A549 (cell line): ENCODE results near the gene USP32. TPM values are rescaled to one million over a fixed set of nuclear protein-coding genes. Genes with fewer than 3 reads are reported as not detected.
A peak's percentile ranks its signal among the peaks of the same experiment; 100 is the strongest.

Source experiments
- ATAC-seq, 2 experiments: fragments of 200-7000 bp in 1 of 2; fragments of >200 bp in 1 of 2; cut with Nextera tagmentation in 1 of 2; cut with Tn5 transposase in 1 of 2; 3 replicates each; pipeline versions ENCODE4 v1.8.0 to v1.9.1; 2018 to 2020; ENCODE audit warnings: mild to moderate bottlenecking in 1 of 2, moderate library complexity in 1 of 2
- CTCF ChIA-PET: fragments of 300-600 bp; sonication (Branson Sonifier 250); formaldehyde crosslinking; extraction: SDS; loops from one replicate; lab custom pipeline; 2021; ENCODE audit warnings: antibody characterized with exemption, inconsistent platforms; lab: Yijun Ruan, JAX
- POLR2A ChIA-PET: fragments of 350-600 bp; formaldehyde crosslinking; extraction: SDS; loops from one replicate; lab custom pipeline; 2021; ENCODE audit warnings: antibody characterized with exemption, inconsistent platforms; lab: Yijun Ruan, JAX
- DNase-seq, 2 experiments: peaks; one replicate each; pipeline versions ENCODE4 v3.0.0 to v3.0.0-alpha.2; 2011 to 2016; ENCODE audit warnings: low read depth in 1 of 2, low spot score in 1 of 2
- FAIRE-seq: peaks from 2 replicates; lab custom pipeline; 2011; peaks lifted over from hg19 to GRCh38; lab: Jason Lieb, UNC
- H3K27ac ChIP-seq, 2 experiments: fragments of >200 bp; sonication (Bioruptor Twin); formaldehyde crosslinking; 3 replicates each; pipeline ENCODE4 v1.5.1; 2016 to 2017
- H3K4me1 ChIP-seq: fragments of >200 bp; sonication (Bioruptor Twin); formaldehyde crosslinking; 3 replicates; pipeline ENCODE4 v1.6.1; 2016
- H3K4me2 ChIP-seq: fragments of >200 bp; sonication (Bioruptor Twin); formaldehyde crosslinking; 3 replicates; pipeline ENCODE4 v1.6.1; 2016
- H3K4me3 ChIP-seq: fragments of >200 bp; sonication (Bioruptor Twin); formaldehyde crosslinking; 3 replicates; pipeline ENCODE4 v1.5.1; 2016
- H3K9me3 ChIP-seq: fragments of >200 bp; sonication (Bioruptor Twin); formaldehyde crosslinking; 3 replicates; pipeline ENCODE4 v1.6.1; 2016
- CBX2 ChIP-seq: fragments of 200-600 bp; sonication (generic); IDR thresholded peaks from 2 replicates; pipeline ENCODE4 v1.6.1; 2016; ENCODE audit warnings: low read depth, mild to moderate bottlenecking, borderline replicate concordance
- CHD2 ChIP-seq: fragments of 150-350 bp; IDR thresholded peaks from 2 replicates; pipeline ENCODE4 v1.6.1; 2014; ENCODE audit warnings: low read length; ENCODE audit not compliant: partially characterized antibody
- CHD4 ChIP-seq: fragments of 200-600 bp; sonication (generic); IDR thresholded peaks from 2 replicates; pipeline ENCODE4 v1.6.1; 2016; ENCODE audit warnings: antibody characterized with exemption, mild to moderate bottlenecking, borderline replicate concordance
- CTCF ChIP-seq: fragments of >200 bp; sonication (Bioruptor Twin); formaldehyde crosslinking; IDR thresholded peaks from 3 replicates; pipeline ENCODE4 v1.5.1; 2016
- E2F6 ChIP-seq: IDR thresholded peaks from 2 replicates; pipeline ENCODE4 v1.6.1; 2012; ENCODE audit warnings: low read depth, borderline replicate concordance
- EHF ChIP-seq: fragments of 250-450 bp; sonication (Bioruptor Pico); IDR thresholded peaks from 2 replicates; pipeline ENCODE4 v1.5.0; 2020; ENCODE audit warnings: mild to moderate bottlenecking
- EP300 ChIP-seq, 2 experiments: fragments of >200 bp; sonication (Bioruptor Twin); formaldehyde crosslinking; IDR thresholded peaks; 2 replicates in 1 of 2; 3 replicates in 1 of 2; pipeline ENCODE4 v1.6.1; 2016 to 2017
- HOXB13 ChIP-seq: fragments of 250-450 bp; sonication (Bioruptor Pico); IDR thresholded peaks from 2 replicates; pipeline ENCODE4 v1.5.0; 2020; ENCODE audit warnings: low read depth, mild to moderate bottlenecking, moderate library complexity
- JUNB ChIP-seq: fragments of >200 bp; sonication (Bioruptor Twin); formaldehyde crosslinking; IDR thresholded peaks from 2 replicates; pipeline ENCODE4 v1.6.1; 2016
- RFX5 ChIP-seq: fragments of 450-650 bp; IDR thresholded peaks from 2 replicates; pipeline ENCODE4 v1.7.1; 2014; ENCODE audit warnings: antibody characterized with exemption, mild to moderate bottlenecking, moderate library complexity
- SMC3 ChIP-seq: fragments of >200 bp; sonication (Bioruptor Twin); formaldehyde crosslinking; IDR thresholded peaks from 3 replicates; pipeline ENCODE4 v1.6.1; 2018; ENCODE audit warnings: inconsistent platforms
- SREBF2 ChIP-seq: fragments of 450-650 bp; IDR thresholded peaks from 2 replicates; pipeline ENCODE4 v1.6.1; 2014; ENCODE audit warnings: mild to moderate bottlenecking, moderate library complexity
- TFCP2L1 ChIP-seq: fragments of 250-450 bp; sonication (Bioruptor Pico); IDR thresholded peaks from 2 replicates; pipeline ENCODE4 v1.5.0; 2021; ENCODE audit warnings: mild to moderate bottlenecking
- USF2 ChIP-seq: fragments of 450-650 bp; IDR thresholded peaks from 2 replicates; pipeline ENCODE4 v1.6.1; 2014; ENCODE audit warnings: antibody characterized with exemption
- ZSCAN20 ChIP-seq: fragments of 250-450 bp; sonication (Bioruptor Pico); IDR thresholded peaks from 2 replicates; pipeline ENCODE4 v1.8.0; 2022; ENCODE audit warnings: mild to moderate bottlenecking, moderate library complexity
- WGBS: methylation state at CpG from one replicate; pipeline ENCODE4 v1.1.6; 2017; ENCODE audit errors: missing lambda C conversion rate; 5-methylcytosine and 5-hydroxymethylcytosine counted together
- polyA plus RNA-seq, 4 experiments: library from polyadenylated mRNA; depleted of rRNA in 3 of 4; stranded (reverse); fragments of >200 nt; fragmentation: RNase III in 1 of 4; extraction: RNeasy Plus Mini Kit Qiagen cat#74134 plus additional on column Dnase treatment in 1 of 4; gene quantifications; 2 replicates in 3 of 4; 3 replicates in 1 of 4; pipeline ENCODE4 v1.2.3, GENCODE V29; 2011 to 2017
- TF ChIP-seq, protein P1 (sequence below): fragments of >200 bp; sonication (Bioruptor Twin); formaldehyde crosslinking; IDR thresholded peaks from 3 replicates; pipeline ENCODE4 v1.6.1; 2016
- TF ChIP-seq, protein P2 (sequence below): IDR thresholded peaks from 2 replicates; pipeline ENCODE4 v1.6.1; 2012

Gene USP32
- polyA plus RNA-seq, 2 of the 4 experiments (the other 2 are of a cell fraction): 35.4 to 52.2 TPM

- TF ChIP-seq CBX2: no peak
Observed at GRCh38 chr17:60256174-60256573, 135.8 kb downstream of the USP32 start (continued).

DNA sequence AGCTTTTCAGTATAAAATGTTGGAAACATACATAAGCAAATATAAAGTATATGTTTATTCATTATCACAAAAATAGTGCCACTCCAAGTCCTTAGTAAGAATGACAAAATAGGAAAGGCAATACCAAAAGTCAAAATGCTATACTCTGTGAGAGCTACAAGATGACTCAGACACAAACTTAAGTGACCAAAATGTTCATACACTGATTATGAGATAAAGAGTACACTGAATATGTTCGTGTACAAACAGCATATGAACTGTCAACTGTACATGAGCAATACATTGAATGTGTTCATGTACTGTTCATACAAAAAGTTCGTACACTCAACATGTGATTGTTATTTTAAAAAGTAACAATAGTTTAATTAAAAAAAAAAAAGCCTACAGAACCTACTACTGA is 138.9 kb downstream of the USP32 start:
- H3K4me1 ChIP-seq: peaks cover 4% of the 10 kb centered on the region; the same call in 1 of the 3 replicates
- WGBS: 85% methylated on average over 2 of the region's 2 CpGs
- H3K4me3 ChIP-seq: no peak overlapping the region
- ATAC-seq: no peak
- H3K4me2 ChIP-seq: no peak overlapping the region
- no peak overlapping the region for H3K27ac ChIP-seq
- TF ChIP-seq JUNB (no peak), CHD4 (no peak), RFX5 (no peak), E2F6 (no peak), EP300 (IDR thresholded peaks at IDR 0.05) (no peak), USF2 (no peak), ZSCAN20 (CRISPR knock-in tag) (no peak)
- TF ChIP-seq, protein P1, sequence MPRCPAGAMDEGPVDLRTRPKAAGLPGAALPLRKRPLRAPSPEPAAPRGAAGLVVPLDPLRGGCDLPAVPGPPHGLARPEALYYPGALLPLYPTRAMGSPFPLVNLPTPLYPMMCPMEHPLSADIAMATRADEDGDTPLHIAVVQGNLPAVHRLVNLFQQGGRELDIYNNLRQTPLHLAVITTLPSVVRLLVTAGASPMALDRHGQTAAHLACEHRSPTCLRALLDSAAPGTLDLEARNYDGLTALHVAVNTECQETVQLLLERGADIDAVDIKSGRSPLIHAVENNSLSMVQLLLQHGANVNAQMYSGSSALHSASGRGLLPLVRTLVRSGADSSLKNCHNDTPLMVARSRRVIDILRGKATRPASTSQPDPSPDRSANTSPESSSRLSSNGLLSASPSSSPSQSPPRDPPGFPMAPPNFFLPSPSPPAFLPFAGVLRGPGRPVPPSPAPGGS: no peak
- no peak for DNase-seq
- FAIRE-seq: no peak
- ChIA-PET CTCF (no interaction called here), POLR2A (no interaction called here)
- H3K9me3 ChIP-seq: peaks cover 7% of the 10 kb centered on the region

- Histone ChIP-seq H3K4me1 (peaks cover 4% of the 10 kb centered on the region; the same call in 1 of the 3 replicates), H3K27ac (no peak overlapping the region), H3K4me3 (no peak overlapping the region), H3K4me2 (no peak overlapping the region), H3K9me3 (peaks cover 12% of the 10 kb centered on the region)
- ChIA-PET POLR2A (no interaction called here), CTCF (interaction anchor here (0.7 kb wide), 1 partner anchor 25 kb away, joined by 3 read pairs; no protein-coding TSS in a partner anchor)
- no peak for ATAC-seq
- no peak for DNase-seq
- TF ChIP-seq, protein P2, sequence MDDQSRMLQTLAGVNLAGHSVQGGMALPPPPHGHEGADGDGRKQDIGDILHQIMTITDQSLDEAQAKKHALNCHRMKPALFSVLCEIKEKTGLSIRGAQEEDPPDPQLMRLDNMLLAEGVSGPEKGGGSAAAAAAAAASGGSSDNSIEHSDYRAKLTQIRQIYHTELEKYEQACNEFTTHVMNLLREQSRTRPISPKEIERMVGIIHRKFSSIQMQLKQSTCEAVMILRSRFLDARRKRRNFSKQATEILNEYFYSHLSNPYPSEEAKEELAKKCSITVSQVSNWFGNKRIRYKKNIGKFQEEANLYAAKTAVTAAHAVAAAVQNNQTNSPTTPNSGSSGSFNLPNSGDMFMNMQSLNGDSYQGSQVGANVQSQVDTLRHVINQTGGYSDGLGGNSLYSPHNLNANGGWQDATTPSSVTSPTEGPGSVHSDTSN: no peak
- TF ChIP-seq ZSCAN20 (CRISPR knock-in tag): no peak
- TF ChIP-seq EHF (CRISPR knock-in tag): no peak
- TF ChIP-seq TFCP2L1 (CRISPR knock-in tag): no peak
- TF ChIP-seq SMC3: no peak
- TF ChIP-seq E2F6: no peak
- TF ChIP-seq SREBF2: no peak
- TF ChIP-seq CHD2: no peak
- TF ChIP-seq HOXB13 (CRISPR knock-in tag): no peak
- no peak for TF ChIP-seq CTCF
- 88% methylated on average over 1 of the region's 1 CpG for WGBS
- peak; percentile 63 for FAIRE-seq
Observed at GRCh38 chr17:60252459-60252858, 139.5 kb downstream of the USP32 start.
